Measurements from ENCODE around the gene FAT1.
"Not testable (repeated sequence)": the region's sequence is repeated elsewhere in the genome, so short reads cannot be mapped to it uniquely, and the experiment has no call there.

The FAT1 gene

DNA sequence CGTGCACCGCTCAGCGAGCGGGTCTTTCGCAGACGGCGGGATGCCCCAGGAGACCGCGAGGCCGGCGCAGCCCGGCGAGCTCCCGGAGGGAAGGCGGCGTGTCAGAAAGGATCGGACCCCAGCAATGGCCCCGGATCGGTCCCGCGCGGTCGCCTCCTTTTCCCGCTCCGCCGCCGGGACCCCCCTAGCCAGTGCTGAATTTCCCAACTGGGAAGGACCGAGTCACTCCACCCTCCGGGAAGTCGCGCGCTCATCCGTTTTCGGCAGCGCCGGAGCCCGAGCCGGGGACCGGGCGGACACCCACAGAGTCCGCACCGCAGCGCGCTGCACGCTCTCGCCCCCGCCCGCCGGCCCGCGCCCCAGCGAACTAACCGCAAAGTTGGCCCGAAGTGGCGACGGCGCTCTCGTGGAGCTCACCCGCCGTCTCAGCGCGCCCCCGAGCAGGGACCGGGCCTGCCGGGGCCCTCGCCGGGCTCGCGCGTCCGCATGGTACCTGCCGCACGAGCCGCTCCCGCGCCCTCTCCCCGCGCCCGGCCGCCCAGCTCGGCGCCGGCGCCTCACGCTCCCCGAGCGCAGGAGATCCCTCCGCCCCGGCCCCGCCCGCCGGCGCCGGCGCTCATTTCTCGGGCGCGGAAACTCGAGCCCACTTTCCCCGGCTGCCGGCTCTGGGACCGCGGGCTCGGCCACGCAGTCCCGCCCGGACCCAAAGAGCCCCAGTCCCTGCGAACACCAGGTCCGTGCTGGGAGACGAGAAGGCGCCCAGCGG, at the start of gene FAT1:
Gene FAT1 (minus strand): TSS at position 565 of the 766 bp plus-strand sequence. CDS start 14,029 bp downstream, outside the sequence.
- DNase-seq (ENCODE audit: low spot score) = peak; percentile 91

GRCh38 chr4:186772936-186773487, 49.4 kb upstream of the FAT1 start:
- no peak for DNase-seq (ENCODE audit: low spot score)

- no peak for DNase-seq (ENCODE audit: low spot score)
These were observed 48.0 kb upstream of the FAT1 start for GRCh38 chr4:186771624-186772023.

GRCh38 chr4:186770481-186771175, 47.0 kb upstream of the FAT1 start:
- DNase-seq (ENCODE audit: low spot score) = peak; percentile 66

DNA sequence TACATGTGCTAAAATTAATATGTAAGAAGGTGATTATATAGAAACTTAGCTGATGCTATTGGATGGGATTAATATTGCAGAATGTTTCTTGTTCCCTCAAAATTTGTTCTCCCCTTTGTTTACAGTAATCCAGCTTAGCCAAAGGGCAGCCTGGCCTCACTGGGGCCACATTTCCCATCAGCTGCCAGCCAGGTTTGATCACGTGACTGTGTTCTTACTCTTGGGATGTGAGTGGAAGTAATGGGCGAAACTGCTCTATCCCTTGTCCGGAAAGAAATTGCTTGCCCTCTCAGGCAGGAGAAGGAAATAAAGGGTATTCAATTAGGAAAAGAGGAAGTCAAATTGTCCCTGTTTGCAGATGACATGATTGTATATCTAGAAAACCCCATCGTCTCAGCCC, 44.1 kb upstream of the FAT1 start:
- no peak for DNase-seq (ENCODE audit: low spot score)

GRCh38 chr4:186765673-186766546, 42.3 kb upstream of the FAT1 start:
- DNase-seq (ENCODE audit: low spot score) = no peak

GRCh38 chr4:186765138-186765537, 41.5 kb upstream of the FAT1 start:
- no peak for DNase-seq (ENCODE audit: low spot score)

DNA sequence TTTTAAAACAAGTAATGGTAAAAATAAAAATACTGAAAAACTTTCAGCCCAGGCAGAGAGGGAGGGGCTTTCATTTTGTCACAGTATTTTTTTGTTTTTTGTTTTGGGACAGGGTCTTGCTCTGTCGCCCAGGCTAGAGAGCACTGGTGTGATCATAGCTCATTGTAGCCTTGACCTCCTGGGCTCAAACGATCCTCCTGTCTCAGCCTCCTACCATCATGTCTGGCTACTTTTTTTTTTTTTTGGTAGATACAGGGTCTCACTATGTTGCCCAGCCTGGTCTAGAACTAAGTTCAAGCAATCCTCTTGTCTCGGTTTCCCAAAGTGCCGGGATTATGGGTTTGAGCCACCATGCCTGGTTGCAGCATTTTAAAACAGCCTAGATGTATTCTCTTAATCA, 40.8 kb upstream of the FAT1 start:
- no peak for DNase-seq (ENCODE audit: low spot score)

- no peak for DNase-seq (ENCODE audit: low spot score)
These were observed 39.2 kb upstream of the FAT1 start for GRCh38 chr4:186762865-186763264.

GRCh38 chr4:186762361-186762760, 38.7 kb upstream of the FAT1 start:
- DNase-seq (ENCODE audit: low spot score) = no peak

- not testable (repeated sequence) for DNase-seq (ENCODE audit: low spot score)
These were observed 38.3 kb upstream of the FAT1 start for GRCh38 chr4:186761956-186762355.

- no peak for DNase-seq (ENCODE audit: low spot score)
These were observed 37.7 kb upstream of the FAT1 start for GRCh38 chr4:186761393-186761792.

DNA sequence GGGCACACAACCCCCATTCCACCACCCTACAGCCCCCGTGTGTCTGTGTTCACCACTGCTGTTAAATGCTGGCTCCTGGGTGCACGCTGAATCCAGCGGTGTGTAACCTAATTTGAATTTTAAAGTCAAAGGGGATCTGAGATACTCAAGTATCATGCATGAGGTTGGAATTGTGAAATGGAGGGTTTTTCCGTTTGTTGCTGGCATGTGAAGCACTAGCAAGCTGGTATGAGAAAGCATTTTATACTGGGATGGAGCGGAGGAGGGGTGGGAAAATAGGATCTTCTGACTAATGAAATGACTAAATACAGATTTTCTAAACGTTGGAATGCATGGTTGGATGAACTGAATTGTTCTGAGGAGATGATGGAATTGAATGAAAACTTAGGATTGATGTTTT, 36.9 kb upstream of the FAT1 start:
- DNase-seq (ENCODE audit: low spot score) = peak; percentile 60

DNA sequence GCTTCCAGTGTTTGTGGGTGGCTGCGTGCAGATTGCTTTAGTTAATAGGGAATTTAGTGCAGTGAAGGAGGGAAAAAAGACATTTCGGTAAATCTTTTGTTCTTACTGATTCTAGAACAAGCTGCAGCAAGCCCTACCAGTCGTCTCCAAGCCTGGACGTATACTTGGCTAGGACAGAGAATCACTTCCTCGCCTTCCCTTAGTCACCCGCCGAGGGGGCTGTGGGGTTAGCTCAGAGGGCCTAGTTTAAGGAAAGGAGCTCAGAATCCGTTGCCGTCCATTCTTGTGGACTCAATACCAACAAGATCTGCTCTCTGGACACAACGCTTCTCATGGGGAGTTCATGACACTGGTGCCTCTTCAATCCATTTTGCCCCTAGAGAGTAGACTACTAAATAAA, 36.3 kb upstream of the FAT1 start:
- no peak for DNase-seq (ENCODE audit: low spot score)

DNA sequence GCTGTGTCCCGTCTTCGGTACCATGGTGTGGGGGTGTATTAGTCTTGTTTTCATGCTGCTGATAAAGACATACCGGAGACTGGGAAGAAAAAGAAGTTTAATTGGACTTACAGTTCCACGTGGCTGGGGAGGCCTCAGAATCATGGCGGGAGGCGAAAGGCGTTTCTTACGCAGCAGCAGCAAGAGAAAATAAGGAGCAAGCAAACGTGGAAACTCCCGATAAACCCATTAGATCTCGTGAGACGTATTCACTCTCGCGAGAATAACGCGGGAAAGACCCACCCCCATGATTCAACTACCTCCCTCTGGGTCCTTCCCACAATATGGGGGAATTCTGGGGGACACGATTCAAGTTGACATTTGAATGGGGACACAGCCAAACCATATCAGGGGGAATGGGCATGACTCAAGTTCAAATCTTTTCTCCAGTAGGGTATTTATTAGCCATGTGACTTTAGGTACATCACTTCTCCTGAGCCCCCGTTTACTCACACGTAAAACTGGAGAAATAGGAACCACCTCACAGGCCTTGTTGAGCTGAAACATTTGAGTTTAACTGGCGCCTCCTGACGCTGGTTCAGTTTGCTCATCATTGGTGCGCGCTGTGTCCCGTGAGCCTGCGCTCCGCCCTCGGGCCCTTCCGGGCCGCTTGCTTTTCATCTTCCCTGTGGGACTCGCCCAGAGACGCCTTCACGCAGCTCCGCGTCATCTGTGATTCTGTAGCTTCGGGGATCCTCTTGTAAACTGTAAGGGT, 35.5 kb upstream of the FAT1 start:
- no peak for DNase-seq (ENCODE audit: low spot score)

DNA sequence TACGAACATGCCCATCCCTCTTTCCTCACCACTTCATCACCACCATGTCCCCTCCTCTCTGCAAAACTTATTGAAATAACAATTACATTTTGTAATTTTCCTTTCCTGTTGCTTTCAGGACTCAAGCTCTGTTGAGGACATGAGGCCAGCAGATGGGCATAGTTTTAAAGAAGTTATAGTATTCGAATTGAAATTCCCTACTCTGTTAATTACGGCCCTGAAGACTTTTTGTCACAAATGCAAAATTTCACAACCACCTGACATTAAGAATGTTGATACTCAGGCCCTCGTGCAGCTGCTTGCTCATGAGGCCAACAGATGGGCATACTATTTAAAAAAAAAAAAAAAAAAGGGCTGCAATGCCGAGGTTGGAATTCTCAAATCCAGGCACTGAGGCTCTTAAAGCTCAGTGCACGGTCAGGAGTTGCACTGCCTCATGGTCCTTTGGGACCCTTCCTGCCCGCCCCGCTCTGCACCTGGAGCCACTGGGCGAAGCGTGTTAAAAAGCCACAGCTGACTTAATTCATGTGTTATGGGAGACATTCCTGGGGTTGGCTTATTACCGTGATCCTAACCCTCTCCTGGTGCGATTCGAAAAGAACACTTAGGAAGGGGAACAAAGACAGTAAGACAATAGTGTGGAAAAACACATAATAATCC, 34.2 kb upstream of the FAT1 start:
- no peak for DNase-seq (ENCODE audit: low spot score)

GRCh38 chr4:186756550-186756949, 32.9 kb upstream of the FAT1 start:
- DNase-seq (ENCODE audit: low spot score) = not testable (repeated sequence)

- DNase-seq (ENCODE audit: low spot score) = no peak
These were observed 32.2 kb upstream of the FAT1 start for GRCh38 chr4:186755550-186756519.

DNA sequence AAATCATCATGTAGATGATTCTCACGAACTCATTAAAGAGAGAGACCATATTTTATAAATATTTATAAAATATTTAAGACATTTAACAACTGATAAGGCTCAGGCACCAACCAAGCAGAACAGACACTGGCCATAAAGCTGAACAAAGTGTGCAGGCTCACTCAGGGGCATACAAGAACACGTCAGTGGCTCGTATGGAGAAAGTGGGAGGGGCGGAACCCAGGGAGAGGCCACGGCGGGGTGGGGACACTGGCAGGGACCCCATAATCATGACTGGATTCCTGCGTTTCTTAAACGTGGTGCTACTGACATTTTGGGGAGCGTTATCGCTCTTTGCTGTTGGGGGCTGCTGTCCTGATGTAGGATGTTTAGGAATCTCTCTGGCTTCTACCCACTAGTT, 31.3 kb upstream of the FAT1 start:
- DNase-seq (ENCODE audit: low spot score) = no peak

GRCh38 chr4:186752325-186752724, 28.7 kb upstream of the FAT1 start:
- DNase-seq (ENCODE audit: low spot score) = no peak

All from GM03348 (cell line).